K562 (cell line): Measurements from ENCODE around the gene GRID2IP. TPM values are rescaled to one million over a fixed set of nuclear protein-coding genes. Genes with fewer than 3 reads are reported as not detected.

Experiments used
- ATAC-seq: fragments of 200-7000 bp; cut with Tn5 transposase; 3 replicates; pipeline ENCODE4 v1.9.1; 2020; ENCODE audit warnings: moderate library complexity
- BruUV-seq: library from RNA; stranded (reverse); fragments of 400-500 nt; replicated peaks from 2 replicates; lab custom pipeline; 2021; lab: Mats Ljungman, UMichigan
- CTCF ChIA-PET: fragments of 300-600 bp; formaldehyde crosslinking; extraction: SDS; loops from one replicate; lab custom pipeline; 2021; ENCODE audit warnings: low intra/inter-chr PET ratio; lab: Yijun Ruan, JAX
- POLR2A ChIA-PET: fragments of 300-600, 350-650 bp; sonication (Branson Sonifier 250); formaldehyde crosslinking; extraction: SDS; loops from one replicate; lab custom pipeline; 2021; ENCODE audit warnings: antibody characterized with exemption, inconsistent platforms; lab: Yijun Ruan, JAX
- DNase-seq, 4 experiments: peaks; one replicate each; pipeline versions ENCODE4 v3.0.0 to v3.0.0-alpha.2; 2011 to 2018; ENCODE audit warnings: low spot score in 3 of 4, mixed read lengths in 3 of 4; ENCODE audit errors: extremely low read depth in 1 of 4
- FAIRE-seq: peaks from 2 replicates; lab custom pipeline; 2011; peaks lifted over from hg19 to GRCh38; lab: Jason Lieb, UNC
- H2AFZ ChIP-seq: 2 replicates; pipeline ENCODE4 v1.6.0; 2011; ENCODE audit warnings: low read depth, low read length, control low read depth, inconsistent platforms
- H3K27ac ChIP-seq: fragments of 200-600 bp; 3 replicates; pipeline ENCODE4 v1.8.0; 2011; ENCODE audit warnings: low read depth, mild to moderate bottlenecking, control low read depth, inconsistent platforms, low read length, moderate library complexity, mixed read lengths; ENCODE audit errors: extremely low read depth
- H3K27me3 ChIP-seq, 2 experiments: fragments of 300-600 bp in 1 of 2; 2 replicates in 1 of 2; 3 replicates in 1 of 2; pipeline versions ENCODE4 v1.6.0 to v1.8.0; 2011; ENCODE audit warnings: inconsistent platforms in 2 of 2, low read length in 2 of 2, mild to moderate bottlenecking in 1 of 2, mixed read lengths in 1 of 2, moderate library complexity in 1 of 2; ENCODE audit not compliant: control insufficient read depth in 2 of 2, insufficient read depth in 2 of 2
- H3K36me3 ChIP-seq: fragments of 300-600 bp; 3 replicates; pipeline ENCODE4 v1.8.0; 2011; ENCODE audit warnings: mild to moderate bottlenecking, low read length, inconsistent platforms; ENCODE audit not compliant: control insufficient read depth, insufficient read depth
- H3K4me1 ChIP-seq, 2 experiments: fragments of 200-600 bp in 1 of 2; replicated peaks in 1 of 2; 2 replicates in 1 of 2; 3 replicates in 1 of 2; pipeline versions ENCODE4 v1.5.1 to v1.8.0; 2011; ENCODE audit warnings: inconsistent platforms in 2 of 2, low read length in 2 of 2, mild to moderate bottlenecking in 1 of 2, mixed read lengths in 1 of 2, moderate library complexity in 1 of 2; ENCODE audit not compliant: control insufficient read depth in 2 of 2, insufficient read depth in 2 of 2
- H3K4me2 ChIP-seq: 2 replicates; pipeline ENCODE4 v1.6.1; 2011; ENCODE audit warnings: low read length, control low read depth, inconsistent platforms, mixed read lengths; ENCODE audit not compliant: insufficient read depth
- H3K4me3 ChIP-seq: fragments of 200-600 bp; sonication (generic), shearing (Covaris generic); 2 replicates; pipeline ENCODE4 v1.5.1; 2016; ENCODE audit warnings: control low read depth, inconsistent platforms
- H3K79me2 ChIP-seq: fragments of 200-600 bp; 3 replicates; pipeline ENCODE4 v1.8.0; 2011; ENCODE audit warnings: low read length, inconsistent platforms; ENCODE audit not compliant: control insufficient read depth, insufficient read depth
- H3K9ac ChIP-seq, 2 experiments: 2 replicates each; pipeline versions ENCODE4 v1.6.0 to v1.6.1; 2011; ENCODE audit warnings: low read depth in 2 of 2, low read length in 2 of 2, control low read depth in 1 of 2, inconsistent platforms in 1 of 2, mild to moderate bottlenecking in 1 of 2, mixed read lengths in 1 of 2; ENCODE audit not compliant: insufficient read depth in 1 of 2
- H3K9me1 ChIP-seq: one replicate; pipeline ENCODE4 v1.6.0; 2011; ENCODE audit warnings: inconsistent platforms, mild to moderate bottlenecking, low read length, moderate library complexity; ENCODE audit not compliant: control insufficient read depth, insufficient read depth
- H3K9me3 ChIP-seq: replicated peaks from 2 replicates; pipeline ENCODE4 v1.5.1; 2011; ENCODE audit warnings: low read depth, low read length, inconsistent platforms; ENCODE audit not compliant: control insufficient read depth, insufficient read depth
- H4K20me1 ChIP-seq: replicated peaks from 2 replicates; pipeline ENCODE4 v1.6.1; 2011; ENCODE audit warnings: low read length, inconsistent platforms, mixed read lengths; ENCODE audit not compliant: control insufficient read depth, insufficient read depth
- DIDO1 ChIP-seq: fragments of 450-650 bp; IDR thresholded peaks from 2 replicates; pipeline ENCODE4 v1.6.1; 2016; ENCODE audit warnings: low read depth, missing biosample characterization, missing genetic modification characterization
- E2F5 ChIP-seq: sonication (generic); formaldehyde crosslinking; IDR thresholded peaks from 2 replicates; pipeline ENCODE4 v1.8.0; 2022; ENCODE audit warnings: mild to moderate bottlenecking, missing genetic modification reagents
- KLF10 ChIP-seq: fragments of 250-450 bp; sonication (Bioruptor Pico); IDR thresholded peaks from 2 replicates; pipeline ENCODE4 v1.6.1; 2021; ENCODE audit warnings: matching md5 sums
- MAFG ChIP-seq: fragments of 450-650 bp; conservative IDR thresholded peaks from 2 replicates; pipeline ENCODE4 v1.6.1; 2016; ENCODE audit warnings: missing genetic modification characterization, missing compliant biosample characterization
- MBD1 ChIP-seq: fragments of 250-450 bp; sonication (Bioruptor Pico); IDR thresholded peaks from 2 replicates; pipeline ENCODE4 v1.8.0; 2022; ENCODE audit warnings: inconsistent platforms
- MEF2D ChIP-seq: conservative IDR thresholded peaks from 2 replicates; pipeline ENCODE4 v1.6.1; 2016; ENCODE audit warnings: low read depth, missing genetic modification characterization, missing compliant biosample characterization
- NBN ChIP-seq: fragments of 450-650 bp; IDR thresholded peaks from 2 replicates; pipeline ENCODE4 v1.6.1; 2016; ENCODE audit warnings: low read depth, mild to moderate bottlenecking
- NCOR1 ChIP-seq: fragments of 450-650 bp; IDR thresholded peaks from 2 replicates; pipeline ENCODE4 v1.6.1; 2016; ENCODE audit warnings: mild to moderate bottlenecking, moderate library complexity
- PCBP1 ChIP-seq: fragments of 200-400 bp; formaldehyde crosslinking; IDR thresholded peaks from 2 replicates; pipeline ENCODE4 v1.6.1; 2018; ENCODE audit warnings: mild to moderate bottlenecking, low read depth, low read length; ENCODE audit not compliant: poor library complexity, severe bottlenecking
- PYGO2 ChIP-seq: fragments of 450-650 bp; IDR thresholded peaks from 2 replicates; pipeline ENCODE4 v1.6.1; 2016; ENCODE audit warnings: mild to moderate bottlenecking, missing genetic modification characterization, moderate library complexity, missing compliant biosample characterization
- TAL1 ChIP-seq: fragments of 450-650 bp; IDR thresholded peaks from 2 replicates; pipeline ENCODE4 v1.6.1; 2016; ENCODE audit warnings: mild to moderate bottlenecking
- TARDBP ChIP-seq: fragments of 450-650 bp; IDR thresholded peaks from 2 replicates; pipeline ENCODE4 v1.6.1; 2016
- THRAP3 ChIP-seq: fragments of 450-650 bp; IDR thresholded peaks from 2 replicates; pipeline ENCODE4 v1.6.1; 2016; ENCODE audit warnings: mild to moderate bottlenecking, inconsistent platforms, borderline replicate concordance
- ZBTB34 ChIP-seq: fragments of 250-450 bp; sonication (Bioruptor Pico); IDR thresholded peaks from 2 replicates; pipeline ENCODE4 v1.8.0; 2021; ENCODE audit warnings: mild to moderate bottlenecking, moderate library complexity
- ZNF695 ChIP-seq: fragments of 450-650 bp; formaldehyde crosslinking; IDR thresholded peaks from 2 replicates; pipeline ENCODE4 v1.4.0; 2020; ENCODE audit warnings: mild to moderate bottlenecking, moderate library complexity
- WGBS: fragments of 100-300 bp; shearing (Covaris generic); methylation state at CpG from one replicate; pipeline ENCODE4 v1.1.6; 2016; ENCODE audit warnings: low coverage, mixed read lengths; ENCODE audit not compliant: insufficient coverage; ENCODE audit errors: missing lambda C conversion rate; 5-methylcytosine and 5-hydroxymethylcytosine counted together
- in situ Hi-C: fragments of 300-500 bp; cut with MboI; formaldehyde crosslinking; loops from 4 replicates; pipeline ENCODE4 v1.15.0; 2018; ENCODE audit warnings: inconsistent platforms, mixed read lengths
- intact Hi-C: fragments of 100-400 bp; cut with micrococcal nuclease; formaldehyde crosslinking; loops from 2 replicates; pipeline ENCODE4 v1.14.2; 2022
- polyA plus RNA-seq, 8 experiments: library from polyadenylated mRNA; depleted of rRNA in 4 of 8; stranded (reverse) in 5 of 8; unstranded in 3 of 8; fragments of >200 nt; fragmentation: Nextera tagmentation in 2 of 8; fragmentation: Illumina TruSeq in 1 of 8; extraction: Ambion mirVana in 2 of 8; extraction: Trizol in 1 of 8; gene quantifications; 2 replicates each; pipeline versions ENCODE4 v1.2.1 to v1.2.3, GENCODE V29; 2011 to 2014; ENCODE audit warnings: inconsistent platforms in 1 of 8, missing spikeins in 1 of 8
- total RNA-seq, 7 experiments: library from RNA; depleted of rRNA in 6 of 7; stranded (reverse); fragments of >200 nt in 6 of 7; fragmentation: Illumina TruSeq in 2 of 7; extraction: Trizol in 2 of 7; gene quantifications; 2 replicates each; pipeline versions ENCODE4 v1.2.1 to v1.2.3, GENCODE V29; 2011 to 2021; ENCODE audit warnings: low replicate concordance in 1 of 7
- TF ChIP-seq, protein P1 (sequence below), 2 experiments: fragments of 200-800 bp in 1 of 2; sonication (Bioruptor generic) in 1 of 2; sonication (generic) in 1 of 2; formaldehyde crosslinking in 1 of 2; IDR thresholded peaks in 1 of 2; conservative IDR thresholded peaks in 1 of 2; 2 replicates each; pipeline versions ENCODE4 v1.5.0 to v1.6.1; 2016 to 2020; ENCODE audit warnings: missing compliant biosample characterization in 1 of 2, missing genetic modification characterization in 1 of 2, missing genetic modification reagents in 1 of 2
- TF ChIP-seq, protein P2 (sequence below): fragments of 450-650 bp; formaldehyde crosslinking; IDR thresholded peaks from 2 replicates; pipeline ENCODE4 v1.4.0; 2022; ENCODE audit warnings: mild to moderate bottlenecking, moderate library complexity

GRID2IP gene
- total and polyA plus RNA-seq, 9 of the 15 experiments (the other 6 are each of a cell fraction or from before 2014, with no cell fraction given), result not detected

DNA sequence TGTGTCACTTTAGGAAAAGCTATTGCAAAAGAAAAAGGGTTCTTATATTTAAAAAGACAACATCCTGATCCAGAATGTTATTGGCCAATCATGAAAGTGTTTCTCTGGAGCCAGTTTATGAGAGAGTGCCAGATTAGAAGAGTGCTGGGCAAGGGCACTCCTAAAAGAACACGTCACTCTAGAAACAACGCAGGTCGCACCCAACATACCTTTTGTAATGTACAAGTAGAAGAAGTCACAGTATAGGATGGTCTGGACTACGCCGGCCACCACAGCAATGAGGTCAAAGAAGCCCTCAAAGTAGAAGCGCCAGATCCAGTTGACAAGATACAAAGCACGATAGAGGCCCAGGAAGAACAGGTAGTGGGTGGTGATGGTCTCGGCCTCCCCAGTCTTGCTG, 85.4 kb downstream of the GRID2IP start:
- no peak for FAIRE-seq
- intact Hi-C loops, result no loop called here
- H3K4me2 ChIP-seq, result no peak overlapping the region
- ChIA-PET POLR2A (interaction anchor here (1.3 to 2.7 kb wide), 3 partner anchors 12 to 21 kb away, joined by 4 to 12 read pairs (median 10); no protein-coding TSS in a partner anchor), CTCF (no interaction called here)
- no peaks in the 10 kb centered on the region for H3K27me3 ChIP-seq
- no peak overlapping the region for H3K27ac ChIP-seq
- BruUV-seq, result no TSS peak
- H3K4me1 ChIP-seq, result no peaks in the 10 kb centered on the region
- no peaks in the 10 kb centered on the region for H3K9me3 ChIP-seq
- H3K9me1 ChIP-seq, result no peaks in the 10 kb centered on the region
- H4K20me1 ChIP-seq, result peaks cover 5% of the 10 kb centered on the region
- H2AFZ ChIP-seq, result no peak overlapping the region
- no peak for ATAC-seq
- WGBS, result 96% methylated on average over 8 of the region's 8 CpGs
- no peak for DNase-seq
- no peaks in the 10 kb centered on the region for H3K79me2 ChIP-seq
- no peak overlapping the region for H3K4me3 ChIP-seq
- in situ Hi-C loops, result no loop called here
- H3K9ac ChIP-seq, result no peak overlapping the region
- peaks cover 81% of the 10 kb centered on the region for H3K36me3 ChIP-seq
- TF ChIP-seq KLF10 (CRISPR knock-in tag), result no peak
- TF ChIP-seq DIDO1 (tag), result no peak
- TF ChIP-seq PYGO2 (tag), result no peak
- TF ChIP-seq, protein P1, sequence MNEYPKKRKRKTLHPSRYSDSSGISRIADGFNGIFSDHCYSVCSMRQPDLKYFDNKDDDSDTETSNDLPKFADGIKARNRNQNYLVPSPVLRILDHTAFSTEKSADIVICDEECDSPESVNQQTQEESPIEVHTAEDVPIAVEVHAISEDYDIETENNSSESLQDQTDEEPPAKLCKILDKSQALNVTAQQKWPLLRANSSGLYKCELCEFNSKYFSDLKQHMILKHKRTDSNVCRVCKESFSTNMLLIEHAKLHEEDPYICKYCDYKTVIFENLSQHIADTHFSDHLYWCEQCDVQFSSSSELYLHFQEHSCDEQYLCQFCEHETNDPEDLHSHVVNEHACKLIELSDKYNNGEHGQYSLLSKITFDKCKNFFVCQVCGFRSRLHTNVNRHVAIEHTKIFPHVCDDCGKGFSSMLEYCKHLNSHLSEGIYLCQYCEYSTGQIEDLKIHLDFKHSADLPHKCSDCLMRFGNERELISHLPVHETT (CRISPR knock-in tag; conservative IDR thresholded peaks at IDR 0.05 in 1 of 2, IDR thresholded peaks at IDR 0.05 in 1 of 2), result no peak
- TF ChIP-seq NBN, result no peak
- no peak for TF ChIP-seq ZNF695
- no peak for TF ChIP-seq PCBP1
- no peak for TF ChIP-seq TARDBP
- TF ChIP-seq MAFG (tag), result no peak
- TF ChIP-seq E2F5 (CRISPR knock-in tag), result no peak
- TF ChIP-seq MEF2D (tag), result no peak
- no peak for TF ChIP-seq MBD1 (CRISPR knock-in tag)
- no peak for TF ChIP-seq ZBTB34 (CRISPR knock-in tag)
- no peak for TF ChIP-seq THRAP3
- no peak for TF ChIP-seq NCOR1
- TF ChIP-seq, protein P2, sequence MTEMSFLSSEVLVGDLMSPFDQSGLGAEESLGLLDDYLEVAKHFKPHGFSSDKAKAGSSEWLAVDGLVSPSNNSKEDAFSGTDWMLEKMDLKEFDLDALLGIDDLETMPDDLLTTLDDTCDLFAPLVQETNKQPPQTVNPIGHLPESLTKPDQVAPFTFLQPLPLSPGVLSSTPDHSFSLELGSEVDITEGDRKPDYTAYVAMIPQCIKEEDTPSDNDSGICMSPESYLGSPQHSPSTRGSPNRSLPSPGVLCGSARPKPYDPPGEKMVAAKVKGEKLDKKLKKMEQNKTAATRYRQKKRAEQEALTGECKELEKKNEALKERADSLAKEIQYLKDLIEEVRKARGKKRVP (CRISPR knock-in tag), result no peak
- no peak for TF ChIP-seq TAL1
